ENCODE data around the gene NTM. TPM values are rescaled to one million over a fixed set of nuclear protein-coding genes. Genes with fewer than 3 reads are reported as not detected.

The NTM gene
- total RNA-seq, 1 experiment from 2014 or later = 16.4 TPM

GRCh38 chr11:131664293-131664692 lies 293.9 kb downstream of the NTM start:
- Mint-ChIP-seq H3K36me3 (no peaks in the 10 kb centered on the region), H3K27me3 (ENCODE audit: low read depth) (no peaks in the 10 kb centered on the region), H3K4me3 (no peak overlapping the region), H3K9me3 (no peaks in the 10 kb centered on the region), H3K4me1 (peaks cover 49% of the 10 kb centered on the region), H3K27ac (no peak overlapping the region)
- ATAC-seq = no peak
- no peak for DNase-seq (ENCODE audit: low spot score)
- TF ChIP-seq NR3C1 (CRISPR knock-in tag; conservative IDR thresholded peaks at IDR 0.05; ENCODE audit: low read depth) = no peak
- TF ChIP-seq TCF7 (CRISPR knock-in tag; IDR thresholded peaks at IDR 0.05; ENCODE audit: low read depth) = no peak
- TF ChIP-seq ATF1 (CRISPR knock-in tag; IDR thresholded peaks at IDR 0.05) = no peak
- POLR2A ChIA-PET = no interaction called here
- CTCF ChIA-PET = interaction anchor here (0.9 to 3.2 kb wide), 3 partner anchors 10 to 84 kb away, joined by 3 to 17 read pairs (median 15); no protein-coding TSS in a partner anchor

- TF ChIP-seq, protein P1, sequence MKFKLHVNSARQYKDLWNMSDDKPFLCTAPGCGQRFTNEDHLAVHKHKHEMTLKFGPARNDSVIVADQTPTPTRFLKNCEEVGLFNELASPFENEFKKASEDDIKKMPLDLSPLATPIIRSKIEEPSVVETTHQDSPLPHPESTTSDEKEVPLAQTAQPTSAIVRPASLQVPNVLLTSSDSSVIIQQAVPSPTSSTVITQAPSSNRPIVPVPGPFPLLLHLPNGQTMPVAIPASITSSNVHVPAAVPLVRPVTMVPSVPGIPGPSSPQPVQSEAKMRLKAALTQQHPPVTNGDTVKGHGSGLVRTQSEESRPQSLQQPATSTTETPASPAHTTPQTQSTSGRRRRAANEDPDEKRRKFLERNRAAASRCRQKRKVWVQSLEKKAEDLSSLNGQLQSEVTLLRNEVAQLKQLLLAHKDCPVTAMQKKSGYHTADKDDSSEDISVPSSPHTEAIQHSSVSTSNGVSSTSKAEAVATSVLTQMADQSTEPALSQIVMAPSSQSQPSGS (CRISPR knock-in tag; IDR thresholded peaks at IDR 0.05; ENCODE audit: borderline replicate concordance, low read depth) = no peak
- no peak for TF ChIP-seq GRHL2 (CRISPR knock-in tag; IDR thresholded peaks at IDR 0.05; ENCODE audit: insufficient replicate concordance, severe bottlenecking)
- no peak for TF ChIP-seq ZSCAN18 (CRISPR knock-in tag; IDR thresholded peaks at IDR 0.05)
- TF ChIP-seq ZNF317 (CRISPR knock-in tag; IDR thresholded peaks at IDR 0.05; ENCODE audit: borderline replicate concordance, low read depth) = no peak
- no peak for TF ChIP-seq ZNF232 (CRISPR knock-in tag; IDR thresholded peaks at IDR 0.05)
- no peak for TF ChIP-seq ZNF423 (CRISPR knock-in tag; IDR thresholded peaks at IDR 0.05)
- Mint-ChIP-seq H3K27ac (no peak overlapping the region), H3K9me3 (no peaks in the 10 kb centered on the region), H3K4me3 (no peak overlapping the region), H3K27me3 (ENCODE audit: low read depth) (no peaks in the 10 kb centered on the region), H3K36me3 (no peaks in the 10 kb centered on the region), H3K4me1 (peaks cover 47% of the 10 kb centered on the region)
- CTCF ChIA-PET = interaction anchor here (3.1 to 3.2 kb wide), 2 partner anchors 10 to 85 kb away, joined by 15 to 17 read pairs; no protein-coding TSS in a partner anchor
- DNase-seq (ENCODE audit: low spot score) = no peak
- no peak for ATAC-seq
- POLR2A ChIA-PET = no interaction called here
Measured at GRCh38 chr11:131664816-131665215, 294.4 kb downstream of the NTM start.

DNA sequence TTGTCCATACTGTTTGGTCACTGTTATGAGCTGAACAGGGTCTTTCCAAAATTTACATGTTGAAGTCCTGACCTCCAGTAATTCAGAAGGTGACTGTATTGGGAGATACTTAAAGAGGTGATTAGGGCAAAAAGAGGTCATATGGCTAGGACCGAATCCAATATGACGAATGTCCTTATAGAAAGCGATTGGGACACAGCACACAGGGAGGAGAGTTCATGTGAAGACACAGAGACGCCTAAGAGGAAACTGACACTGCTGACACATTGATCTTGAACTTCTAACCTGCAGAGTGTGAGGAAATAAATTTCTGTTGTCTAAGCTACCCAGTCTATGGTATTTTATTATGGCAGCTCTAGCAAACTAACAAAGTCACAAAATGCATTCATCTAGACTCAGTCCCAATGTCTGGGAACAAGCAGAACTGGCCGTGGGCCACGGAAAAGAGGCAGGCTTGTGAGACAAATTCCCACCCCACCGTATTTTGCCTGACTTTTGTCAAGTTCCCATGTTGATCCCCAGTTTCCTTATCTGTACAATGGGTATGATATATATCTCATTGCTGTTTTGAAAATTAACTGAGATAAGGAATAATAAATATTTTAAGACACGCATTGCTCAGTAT lies 295.0 kb downstream of the NTM start:
- Mint-ChIP-seq H3K27me3 (ENCODE audit: low read depth) (no peaks in the 10 kb centered on the region), H3K4me3 (no peak overlapping the region), H3K4me1 (peaks cover 40% of the 10 kb centered on the region), H3K9me3 (no peaks in the 10 kb centered on the region), H3K36me3 (no peaks in the 10 kb centered on the region), H3K27ac (no peak overlapping the region)
- ChIA-PET POLR2A (no interaction called here), CTCF (interaction anchor here (3.2 to 7.1 kb wide), 2 partner anchors 9 to 85 kb away, joined by 17 to 68 read pairs; no protein-coding TSS in a partner anchor)
- no peak for TF ChIP-seq CTCF (IDR thresholded peaks at IDR 0.05)
- TF ChIP-seq ZNF138 (CRISPR knock-in tag; conservative IDR thresholded peaks at IDR 0.05) = no peak
- no peak for TF ChIP-seq KAT7 (CRISPR knock-in tag; IDR thresholded peaks at IDR 0.05; ENCODE audit: borderline replicate concordance)
- TF ChIP-seq JUN (CRISPR knock-in tag; IDR thresholded peaks at IDR 0.05) = no peak
- no peak for TF ChIP-seq FOXP1 (CRISPR knock-in tag; IDR thresholded peaks at IDR 0.05; ENCODE audit: borderline replicate concordance)
- TF ChIP-seq NFE2L1 (CRISPR knock-in tag; IDR thresholded peaks at IDR 0.05) = no peak
- no peak for TF ChIP-seq NR2C2 (CRISPR knock-in tag; IDR thresholded peaks at IDR 0.05)
- TF ChIP-seq E2F5 (CRISPR knock-in tag; IDR thresholded peaks at IDR 0.05) = no peak
- TF ChIP-seq, protein P2, sequence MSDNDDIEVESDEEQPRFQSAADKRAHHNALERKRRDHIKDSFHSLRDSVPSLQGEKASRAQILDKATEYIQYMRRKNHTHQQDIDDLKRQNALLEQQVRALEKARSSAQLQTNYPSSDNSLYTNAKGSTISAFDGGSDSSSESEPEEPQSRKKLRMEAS (CRISPR knock-in tag; IDR thresholded peaks at IDR 0.05) = no peak
- DNase-seq (ENCODE audit: low spot score) = no peak
- no peak for ATAC-seq
